Measurements from ENCODE around the gene ZNF526. TPM values are rescaled to one million over a fixed set of nuclear protein-coding genes. Genes with fewer than 3 reads are reported as not detected.

The ZNF526 gene
- total and polyA plus RNA-seq, 4 donors = 1.7 to 8.8 (median 3.8) TPM

DNA sequence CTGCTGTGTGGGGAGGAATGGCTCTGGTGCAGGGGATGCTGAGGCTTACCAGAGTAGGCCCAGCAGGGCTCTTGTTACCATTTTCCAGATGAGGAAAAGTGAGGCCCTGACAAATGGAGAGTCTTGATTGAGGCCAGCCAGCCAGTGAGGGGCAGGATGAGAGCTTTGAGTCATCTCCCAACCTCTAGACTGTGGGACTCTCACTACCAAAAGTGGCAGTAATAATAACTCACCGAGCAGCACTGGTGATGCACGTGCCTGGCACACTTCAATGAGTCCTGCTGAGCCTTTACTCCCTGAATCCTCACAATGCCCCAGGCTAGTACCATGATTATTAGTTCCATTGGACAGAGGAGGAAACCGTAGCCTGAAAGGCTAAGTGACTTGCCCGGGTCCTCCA lies 56.7 kb downstream of the ZNF526 start (continued):
- TF ChIP-seq CTCF (IDR thresholded peaks at IDR 0.05; ENCODE audit: low read depth, low read length, missing input control) = no peak
- no peak for TF ChIP-seq NR2F2 (IDR thresholded peaks at IDR 0.05)

Other genes with a start within 250 kb of the ZNF526 start
- under 1 TPM; 0.08 to 0.09 TPM for gene ATP1A3, start 226.1 kb upstream of the ZNF526 start, total RNA-seq
- gene ATP1A3, start 226.1 kb upstream of the ZNF526 start, polyA plus RNA-seq = under 1 TPM in 1 of 2 donors, not detected in 1; 0.05 TPM
- under 1 TPM; 0.17 to 0.42 TPM for gene GRIK5, start 150.1 kb upstream of the ZNF526 start, total RNA-seq
- under 1 TPM in 1 of 2 donors, not detected in 1; 0.09 TPM for gene GRIK5, start 150.1 kb upstream of the ZNF526 start, polyA plus RNA-seq
- gene ZNF574, start 144.1 kb upstream of the ZNF526 start, total RNA-seq = 1 to 10 TPM; 7.3 to 7.4 TPM
- 1 to 10 TPM; 3.3 to 5.6 TPM for gene ZNF574, start 144.1 kb upstream of the ZNF526 start, polyA plus RNA-seq
- gene POU2F2, start 87.9 kb upstream of the ZNF526 start, total RNA-seq = 1 to 10 TPM in 1 of 2 donors, under 1 TPM in 1; 0.75 to 1.2 TPM
- gene POU2F2, start 87.9 kb upstream of the ZNF526 start, polyA plus RNA-seq = 1 to 10 TPM in 1 of 2 donors, under 1 TPM in 1; 0.86 to 1.1 TPM
- 10 to 100 TPM; 18.7 to 47.1 TPM for gene DEDD2, start 2.6 kb upstream of the ZNF526 start, total RNA-seq
- 10 to 100 TPM in 1 of 2 donors, 1 to 10 TPM in 1; 9.6 to 14.0 TPM for gene DEDD2, start 2.6 kb upstream of the ZNF526 start, polyA plus RNA-seq
- gene GSK3A, start 22.3 kb downstream of the ZNF526 start, total RNA-seq = 10 to 100 TPM; 12.5 to 13.5 TPM
- gene GSK3A, start 22.3 kb downstream of the ZNF526 start, polyA plus RNA-seq = 10 to 100 TPM in 1 of 2 donors, 1 to 10 TPM in 1; 5.9 to 23.1 TPM
- 10 to 100 TPM in 1 of 2 donors, 1 to 10 TPM in 1; 8.7 to 17.1 TPM for gene ERF, start 34.8 kb downstream of the ZNF526 start, total RNA-seq
- gene ERF, start 34.8 kb downstream of the ZNF526 start, polyA plus RNA-seq = 10 to 100 TPM; 10.4 to 21.0 TPM
- 10 to 100 TPM; 14.1 to 21.3 TPM for gene CIC, start 48.9 kb downstream of the ZNF526 start, total RNA-seq
- gene CIC, start 48.9 kb downstream of the ZNF526 start, polyA plus RNA-seq = 10 to 100 TPM in 1 of 2 donors, 1 to 10 TPM in 1; 5.6 to 20.4 TPM
- gene PRR19, start 81.8 kb downstream of the ZNF526 start, total RNA-seq = under 1 TPM in 1 of 2 donors, not detected in 1; 0.42 TPM
- gene PRR19, start 81.8 kb downstream of the ZNF526 start, polyA plus RNA-seq = under 1 TPM; 0.27 to 0.43 TPM
- 10 to 100 TPM in 1 of 2 donors, 1 to 10 TPM in 1; 2.7 to 35.8 TPM for gene PAFAH1B3, start 82.3 kb downstream of the ZNF526 start, total RNA-seq
- gene PAFAH1B3, start 82.3 kb downstream of the ZNF526 start, polyA plus RNA-seq = 1 to 10 TPM; 6.4 to 6.7 TPM
- gene TMEM145, start 93.0 kb downstream of the ZNF526 start, total RNA-seq = under 1 TPM in 1 of 2 donors, not detected in 1; 0.08 TPM
- under 1 TPM in 1 of 2 donors, not detected in 1; 0.02 TPM for gene TMEM145, start 93.0 kb downstream of the ZNF526 start, polyA plus RNA-seq
- 10 to 100 TPM; 12.1 to 13.7 TPM for gene MEGF8, start 105.3 kb downstream of the ZNF526 start, total RNA-seq
- 1 to 10 TPM; 1.2 to 6.7 TPM for gene MEGF8, start 105.3 kb downstream of the ZNF526 start, polyA plus RNA-seq
- gene CNFN, start 170.0 kb downstream of the ZNF526 start, total RNA-seq = not detected
- gene CNFN, start 170.0 kb downstream of the ZNF526 start, polyA plus RNA-seq = 1 to 10 TPM in 1 of 2 donors, under 1 TPM in 1; 0.57 to 1.2 TPM
- gene LIPE, start 207.1 kb downstream of the ZNF526 start, total RNA-seq = 1 to 10 TPM; 1.5 to 4.7 TPM
- gene LIPE, start 207.1 kb downstream of the ZNF526 start, polyA plus RNA-seq = 1 to 10 TPM in 1 of 2 donors, under 1 TPM in 1; 0.88 to 1.5 TPM
- under 1 TPM in 1 of 2 donors, not detected in 1; 0.93 TPM for gene CXCL17, start 222.6 kb downstream of the ZNF526 start, total RNA-seq
- under 1 TPM in 1 of 2 donors, not detected in 1; 0.10 TPM for gene CXCL17, start 222.6 kb downstream of the ZNF526 start, polyA plus RNA-seq